ENCODE results near the gene IFRD2. TPM values are rescaled to one million over a fixed set of nuclear protein-coding genes. Genes with fewer than 3 reads are reported as not detected.
A peak's percentile ranks its signal among the peaks of the same experiment; 100 is the strongest.
"Not testable (repeated sequence)": the region's sequence is repeated elsewhere in the genome, so short reads cannot be mapped to it uniquely, and the experiment has no call there.

IFRD2 gene
- total RNA-seq, 1 donor from 2014 or later: 49.0 TPM

DNA sequence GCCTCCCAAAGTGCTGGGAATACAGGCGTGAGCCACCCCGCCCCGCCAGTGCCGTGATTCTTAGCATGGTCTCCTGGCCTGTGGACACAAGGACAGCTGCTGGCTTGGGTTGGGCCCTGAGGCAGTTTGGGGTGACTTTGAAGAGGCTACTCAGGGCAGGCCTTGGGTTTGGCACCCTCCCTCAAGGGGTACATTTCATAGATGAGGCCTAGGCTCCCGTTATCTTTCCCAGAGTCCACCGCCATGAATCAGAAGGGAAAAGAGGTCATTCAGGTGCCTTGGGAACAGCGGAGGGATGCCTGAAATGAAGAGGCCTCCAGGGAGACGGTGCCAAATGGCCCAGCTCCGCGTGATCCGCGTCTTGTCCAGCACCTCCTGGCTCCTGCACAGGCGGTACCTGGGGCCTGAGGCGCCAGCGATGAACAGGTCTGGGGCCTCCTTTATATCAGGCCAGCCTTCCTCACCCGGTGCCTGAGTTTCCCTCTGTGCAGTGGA, 46.9 kb downstream of the IFRD2 start:
- TF ChIP-seq, protein P1, sequence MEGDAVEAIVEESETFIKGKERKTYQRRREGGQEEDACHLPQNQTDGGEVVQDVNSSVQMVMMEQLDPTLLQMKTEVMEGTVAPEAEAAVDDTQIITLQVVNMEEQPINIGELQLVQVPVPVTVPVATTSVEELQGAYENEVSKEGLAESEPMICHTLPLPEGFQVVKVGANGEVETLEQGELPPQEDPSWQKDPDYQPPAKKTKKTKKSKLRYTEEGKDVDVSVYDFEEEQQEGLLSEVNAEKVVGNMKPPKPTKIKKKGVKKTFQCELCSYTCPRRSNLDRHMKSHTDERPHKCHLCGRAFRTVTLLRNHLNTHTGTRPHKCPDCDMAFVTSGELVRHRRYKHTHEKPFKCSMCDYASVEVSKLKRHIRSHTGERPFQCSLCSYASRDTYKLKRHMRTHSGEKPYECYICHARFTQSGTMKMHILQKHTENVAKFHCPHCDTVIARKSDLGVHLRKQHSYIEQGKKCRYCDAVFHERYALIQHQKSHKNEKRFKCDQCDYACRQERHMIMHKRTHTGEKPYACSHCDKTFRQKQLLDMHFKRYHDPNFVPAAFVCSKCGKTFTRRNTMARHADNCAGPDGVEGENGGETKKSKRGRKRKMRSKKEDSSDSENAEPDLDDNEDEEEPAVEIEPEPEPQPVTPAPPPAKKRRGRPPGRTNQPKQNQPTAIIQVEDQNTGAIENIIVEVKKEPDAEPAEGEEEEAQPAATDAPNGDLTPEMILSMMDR (IDR thresholded peaks at IDR 0.05; ENCODE audit: unreplicated experiment): no peak
- H3K4me3 Mint-ChIP-seq (ENCODE audit: low read depth): no peak overlapping the region
- no peaks in the 10 kb centered on the region for H3K9me3 Mint-ChIP-seq (ENCODE audit: low read depth)
- H3K27ac Mint-ChIP-seq: peak overlapping the region; percentile 91
- no peak for DNase-seq (ENCODE audit: low spot score, unreplicated experiment)
- no peaks in the 10 kb centered on the region for H3K27me3 Mint-ChIP-seq
- H3K36me3 Mint-ChIP-seq (ENCODE audit: insufficient read depth): peaks cover 2% of the 10 kb centered on the region
- H3K4me1 Mint-ChIP-seq (ENCODE audit: low read depth): peaks cover 32% of the 10 kb centered on the region

DNA sequence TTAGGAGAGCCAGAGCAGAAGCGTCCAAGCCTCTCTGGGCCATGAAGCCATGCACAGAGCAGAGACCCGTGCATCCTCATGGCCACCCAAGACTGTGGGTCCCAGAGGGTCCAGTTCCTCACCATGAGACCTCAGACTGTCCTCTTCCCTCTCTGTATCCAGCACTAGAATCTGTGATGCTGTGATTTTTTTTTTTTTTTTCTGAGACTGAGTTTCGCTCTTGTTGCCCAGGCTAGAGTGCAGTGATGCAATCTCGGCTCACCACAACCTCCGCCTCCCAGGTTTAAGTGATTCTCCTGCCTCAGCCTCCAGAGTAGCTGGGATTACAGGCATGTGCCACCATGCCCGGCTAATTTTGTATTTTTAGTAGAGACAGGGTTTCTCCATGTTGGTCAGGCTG, 47.4 kb downstream of the IFRD2 start:
- not testable (repeated sequence) for H3K36me3 Mint-ChIP-seq (ENCODE audit: insufficient read depth); H3K9me3 Mint-ChIP-seq (ENCODE audit: low read depth); H3K27me3 Mint-ChIP-seq; H3K4me3 Mint-ChIP-seq (ENCODE audit: low read depth); DNase-seq (ENCODE audit: low spot score, unreplicated experiment)
- H3K27ac Mint-ChIP-seq: peak overlapping the region; percentile 91
- peaks cover 32% of the 10 kb centered on the region for H3K4me1 Mint-ChIP-seq (ENCODE audit: low read depth)

DNA sequence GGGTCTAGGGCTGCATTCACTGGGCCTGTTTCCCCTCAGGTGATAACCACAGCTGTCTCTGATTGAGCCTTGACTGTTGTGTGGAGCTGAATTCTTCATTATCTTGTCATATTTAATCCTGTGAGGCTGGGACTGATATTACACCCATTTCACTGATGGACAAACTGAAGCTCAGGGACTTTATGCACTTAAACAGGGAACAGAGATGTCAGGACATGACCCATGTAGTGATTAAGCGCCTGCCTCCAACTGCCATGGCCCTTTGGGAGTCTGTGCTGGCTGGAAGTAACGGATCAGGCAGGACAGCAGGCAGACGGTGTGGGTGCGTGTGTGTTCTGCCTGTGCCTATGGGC, 48.7 kb downstream of the IFRD2 start:
- H3K36me3 Mint-ChIP-seq (ENCODE audit: insufficient read depth): peaks cover 2% of the 10 kb centered on the region
- H3K9me3 Mint-ChIP-seq (ENCODE audit: low read depth): no peaks in the 10 kb centered on the region
- no peaks in the 10 kb centered on the region for H3K27me3 Mint-ChIP-seq
- DNase-seq (ENCODE audit: low spot score, unreplicated experiment): no peak
- no peak overlapping the region for H3K4me3 Mint-ChIP-seq (ENCODE audit: low read depth)
- TF ChIP-seq, protein P1 (IDR thresholded peaks at IDR 0.05; ENCODE audit: unreplicated experiment): no peak
- H3K4me1 Mint-ChIP-seq (ENCODE audit: low read depth): peaks cover 34% of the 10 kb centered on the region
- no peak overlapping the region for H3K27ac Mint-ChIP-seq

DNA sequence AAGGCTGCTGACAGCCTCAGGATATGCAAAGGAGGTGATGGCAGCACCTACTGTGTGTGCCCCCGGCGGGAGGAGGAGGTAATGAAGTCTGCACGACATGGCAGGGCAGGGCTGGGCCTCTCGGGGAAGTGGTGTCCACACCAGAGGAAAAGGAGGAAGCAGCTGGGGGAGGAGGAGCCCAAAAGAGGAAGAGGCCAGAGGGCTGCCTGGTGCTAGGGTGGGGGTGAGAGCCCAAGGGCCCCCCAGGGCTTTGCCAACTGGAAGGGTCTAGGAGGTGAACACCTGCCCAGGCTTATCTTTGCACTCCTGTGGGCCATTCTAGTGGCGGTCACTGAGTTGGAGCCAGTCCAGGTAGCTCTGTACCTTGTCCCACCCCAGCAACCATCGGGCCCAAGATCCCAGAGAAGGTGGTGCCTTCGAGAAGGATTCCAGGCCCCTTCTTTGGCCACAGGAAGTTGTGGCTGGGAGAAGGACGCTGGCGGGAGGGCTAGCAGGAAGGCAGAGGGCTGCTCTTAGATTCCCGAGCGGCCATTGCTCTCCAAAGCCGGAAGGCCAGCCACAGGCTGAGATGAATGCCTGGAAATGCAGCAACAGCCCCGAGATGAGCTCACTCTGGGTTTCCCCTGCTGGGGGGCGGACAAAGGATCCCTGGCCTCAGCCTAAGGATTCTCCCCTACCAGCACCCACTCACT, 49.2 kb downstream of the IFRD2 start:
- peaks cover 2% of the 10 kb centered on the region for H3K36me3 Mint-ChIP-seq (ENCODE audit: insufficient read depth)
- peaks cover 36% of the 10 kb centered on the region for H3K4me1 Mint-ChIP-seq (ENCODE audit: low read depth)
- DNase-seq (ENCODE audit: low spot score, unreplicated experiment): no peak
- no peaks in the 10 kb centered on the region for H3K9me3 Mint-ChIP-seq (ENCODE audit: low read depth)
- H3K27ac Mint-ChIP-seq: peak overlapping the region; percentile 31
- no peak overlapping the region for H3K4me3 Mint-ChIP-seq (ENCODE audit: low read depth)
- TF ChIP-seq, protein P1 (IDR thresholded peaks at IDR 0.05; ENCODE audit: unreplicated experiment): no peak
- no peaks in the 10 kb centered on the region for H3K27me3 Mint-ChIP-seq

DNA sequence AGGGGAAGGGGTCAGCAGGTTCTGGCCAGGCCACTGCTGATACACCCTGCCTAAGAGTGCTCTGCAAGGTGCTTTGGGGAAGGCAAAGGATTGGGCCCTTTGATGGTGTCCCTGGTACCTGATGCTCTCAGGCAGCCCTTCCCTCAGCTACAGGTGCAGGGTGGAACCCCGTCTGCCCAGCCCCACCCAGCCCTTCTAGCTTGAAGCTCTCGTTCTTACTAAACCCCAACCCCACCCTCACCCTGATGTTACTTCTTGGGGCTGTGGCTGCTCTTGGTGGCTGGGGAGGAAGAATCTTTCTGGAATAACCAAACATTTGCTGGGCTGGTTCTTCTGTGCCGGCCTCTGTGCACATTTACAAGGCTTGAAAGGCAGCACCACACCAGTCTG, 49.9 kb downstream of the IFRD2 start:
- Mint-ChIP-seq H3K4me3 (ENCODE audit: low read depth) (no peak overlapping the region), H3K27me3 (no peaks in the 10 kb centered on the region), H3K36me3 (ENCODE audit: insufficient read depth) (peaks cover 2% of the 10 kb centered on the region), H3K9me3 (ENCODE audit: low read depth) (no peaks in the 10 kb centered on the region), H3K27ac (peak overlapping the region; percentile 31), H3K4me1 (ENCODE audit: low read depth) (peaks cover 41% of the 10 kb centered on the region)
- DNase-seq (ENCODE audit: low spot score, unreplicated experiment): no peak
- TF ChIP-seq, protein P1 (IDR thresholded peaks at IDR 0.05; ENCODE audit: unreplicated experiment): no peak

Data from progenitor cell of endocrine pancreas (in vitro differentiated cells).